ENCODE measurements around the gene NUDT16.
A peak's percentile ranks its signal among the peaks of the same experiment; 100 is the strongest.

The NUDT16 gene

GRCh38 chr3:131386429-131387165, 5.0 kb downstream of the NUDT16 start:
- peak; percentile 24 for DNase-seq
- peak; percentile 21 for ATAC-seq

DNA sequence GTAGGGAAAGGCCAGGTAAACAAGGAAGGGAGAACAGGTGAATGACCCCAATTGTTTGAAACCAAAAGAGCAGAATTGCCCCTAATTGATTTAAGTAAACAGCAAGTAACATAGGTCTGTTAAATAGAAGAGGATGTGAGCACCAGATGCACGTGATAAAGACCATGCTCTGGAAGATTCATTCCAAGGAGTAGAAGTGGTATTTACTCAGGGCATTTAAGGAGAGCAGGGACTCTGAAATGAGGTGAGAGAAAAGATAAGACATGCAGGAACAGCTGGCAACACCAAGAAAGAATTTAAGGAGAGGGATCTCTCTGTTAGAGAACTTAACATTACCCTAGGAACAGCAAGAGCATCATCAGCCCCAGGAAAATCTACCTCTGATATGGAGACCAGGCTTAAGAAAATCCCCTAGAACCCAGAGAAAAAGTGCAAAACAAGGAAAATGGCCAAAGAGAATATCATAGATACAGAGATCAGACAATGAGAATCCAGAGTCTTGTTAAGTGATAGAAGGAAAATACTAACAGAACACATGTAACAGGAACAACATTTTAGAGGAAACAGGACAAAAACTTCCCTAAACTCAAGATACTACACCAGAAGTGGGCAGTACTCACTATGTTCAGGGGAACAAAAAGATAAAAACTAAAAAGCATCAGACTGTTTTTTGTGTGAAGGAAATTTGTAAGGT, 6.4 kb downstream of the NUDT16 start:
- no peak for ATAC-seq
- DNase-seq, result no peak

- ATAC-seq (no peak), DNase-seq (no peak)
Measured at GRCh38 chr3:131388490-131388799, 6.9 kb downstream of the NUDT16 start.

DNA sequence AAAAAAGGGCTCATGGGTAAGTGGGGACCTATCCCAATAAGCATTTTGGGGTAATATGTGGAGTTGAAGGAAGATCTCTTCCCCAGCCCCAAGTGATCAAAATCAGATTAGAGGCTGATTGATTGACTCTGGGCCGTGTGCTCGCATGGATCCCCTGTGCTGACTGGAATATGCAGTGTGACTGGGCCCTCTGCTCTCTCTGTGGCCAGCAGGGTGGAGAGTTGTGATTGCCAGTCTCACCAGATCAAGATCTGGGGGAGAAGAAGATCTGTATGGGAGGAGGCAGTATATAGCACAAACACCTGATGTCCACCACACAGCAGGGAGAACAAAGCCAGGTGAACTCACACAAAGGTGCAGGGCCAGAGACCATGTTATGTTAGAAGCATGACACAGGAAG, 8.8 kb downstream of the NUDT16 start:
- no peak for ATAC-seq
- DNase-seq, result no peak

- no peak for ATAC-seq
- DNase-seq, result no peak
Measured at GRCh38 chr3:131393051-131393450, 11.5 kb downstream of the NUDT16 start.

GRCh38 chr3:131393868-131394267, 12.3 kb downstream of the NUDT16 start:
- no peak for DNase-seq
- ATAC-seq, result no peak

GRCh38 chr3:131394400-131394799, 12.8 kb downstream of the NUDT16 start:
- DNase-seq, result no peak
- no peak for ATAC-seq

DNA sequence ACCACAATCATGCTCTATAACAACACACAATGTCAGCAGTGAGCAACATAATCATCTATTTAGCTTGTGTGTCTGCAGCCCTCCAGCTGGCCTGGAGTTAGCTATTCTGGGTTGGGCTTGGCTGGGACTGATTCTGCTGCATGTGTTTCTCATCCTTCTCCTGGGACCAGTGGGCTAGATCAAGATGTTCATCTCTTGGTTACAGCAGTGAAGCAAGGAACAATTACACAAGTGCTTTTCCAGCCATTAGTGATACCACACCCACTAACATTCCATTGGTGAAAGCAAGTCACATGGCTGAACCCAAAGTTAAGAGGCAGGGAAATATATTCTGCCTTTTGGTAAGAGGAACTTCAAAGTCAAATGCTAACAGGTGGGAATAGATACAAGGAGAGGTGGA, 14.6 kb downstream of the NUDT16 start:
- ATAC-seq, result no peak
- DNase-seq, result no peak

DNA sequence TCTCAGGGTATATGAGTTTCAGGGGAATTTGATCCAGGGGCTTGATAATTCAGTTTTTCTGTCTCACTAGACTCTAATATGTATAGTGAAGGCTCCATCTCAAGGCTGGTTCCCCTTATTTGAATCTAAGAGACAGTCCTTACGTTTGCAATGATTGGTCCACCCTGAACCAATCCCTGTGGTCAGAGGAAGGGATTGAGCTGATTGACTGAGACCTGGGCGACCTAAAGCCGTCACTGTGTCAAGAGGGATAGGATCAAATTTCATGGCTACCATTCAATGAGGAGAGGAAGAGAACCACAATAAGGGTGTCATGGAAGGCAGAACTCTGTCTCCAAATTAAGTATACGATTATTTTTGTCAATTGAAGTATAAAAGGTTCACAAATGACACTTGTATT, 16.3 kb downstream of the NUDT16 start:
- ATAC-seq, result no peak
- DNase-seq, result no peak

GRCh38 chr3:131401978-131402377, 20.4 kb downstream of the NUDT16 start:
- ATAC-seq, result no peak
- no peak for DNase-seq

GRCh38 chr3:131402391-131403039, 20.9 kb downstream of the NUDT16 start:
- no peak for DNase-seq

DNA sequence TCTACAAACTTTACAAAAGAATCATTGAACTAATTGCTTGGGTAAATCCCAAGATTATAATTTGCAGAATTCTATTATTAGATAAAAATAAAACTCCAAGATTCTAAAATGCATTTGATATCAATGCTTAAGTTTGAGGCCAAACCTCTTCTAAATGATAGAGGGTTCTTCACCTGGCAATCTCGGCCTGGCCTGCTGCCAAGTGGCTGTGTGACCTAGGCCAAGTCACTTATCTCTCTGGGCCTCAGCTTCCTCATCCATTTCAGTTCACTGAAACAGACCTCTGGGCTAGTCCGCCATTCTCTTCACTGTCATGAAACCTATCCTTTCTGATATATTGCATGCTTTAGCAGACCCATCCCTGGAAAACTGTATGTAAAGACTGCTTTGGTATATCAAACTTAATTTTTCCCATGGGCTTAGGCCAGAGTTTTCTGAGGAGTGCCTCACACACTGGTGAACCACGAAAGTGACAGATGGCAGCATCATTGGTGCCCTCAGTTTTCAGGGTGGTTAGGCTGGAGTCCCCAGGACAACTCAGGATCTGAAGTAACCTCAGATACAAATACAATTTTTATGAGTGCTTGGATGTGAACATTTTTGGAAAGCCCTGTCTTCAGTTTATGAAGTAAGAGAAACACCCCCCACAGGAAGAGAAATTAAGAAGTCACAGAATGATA, 21.8 kb downstream of the NUDT16 start:
- ATAC-seq, result no peak
- DNase-seq, result no peak

More at GRCh38 chr3:131402391-131403039, 20.9 kb downstream of the NUDT16 start:
- ATAC-seq, result no peak

- DNase-seq, result no peak
- no peak for ATAC-seq
Measured at GRCh38 chr3:131405411-131405810, 23.8 kb downstream of the NUDT16 start.

DNA sequence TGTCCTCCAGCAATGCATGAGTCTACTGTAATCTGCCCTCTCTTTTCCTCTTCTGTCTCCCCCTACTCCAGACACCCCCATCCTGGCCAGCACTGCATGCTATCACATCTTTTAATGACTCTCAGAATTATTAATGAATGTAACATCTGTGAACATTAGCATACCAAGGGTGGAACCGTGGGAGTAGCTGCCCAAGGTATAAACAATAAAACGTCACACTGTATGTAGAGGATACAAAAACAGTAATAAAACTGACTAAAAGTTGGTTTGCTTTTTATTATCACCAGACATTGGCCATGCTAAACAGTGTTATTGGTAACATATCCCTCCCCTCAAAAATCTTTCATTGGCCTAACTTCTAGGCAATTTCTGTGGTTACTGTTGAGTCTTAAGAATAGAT, 24.7 kb downstream of the NUDT16 start:
- no peak for ATAC-seq
- no peak for DNase-seq

DNA sequence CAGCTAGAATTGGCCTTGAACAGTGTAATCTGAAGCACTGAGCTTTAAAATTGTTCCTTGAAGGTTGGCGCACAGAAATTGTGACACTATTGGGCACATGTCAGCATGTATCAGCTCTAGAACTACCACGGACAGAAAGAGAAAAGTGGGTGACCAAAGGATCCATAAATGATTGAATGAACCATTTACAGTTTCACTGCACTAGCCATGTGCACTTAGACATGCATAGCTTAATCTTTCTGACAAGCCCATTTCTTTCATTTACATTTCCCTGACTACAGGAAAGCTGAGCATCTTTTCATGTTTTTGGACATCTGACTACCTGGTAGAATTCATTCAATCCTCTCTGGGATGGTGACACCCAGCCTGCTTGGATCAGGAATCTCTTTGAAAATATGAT, 36.2 kb downstream of the NUDT16 start:
- DNase-seq (no peak), ATAC-seq (no peak)

DNA sequence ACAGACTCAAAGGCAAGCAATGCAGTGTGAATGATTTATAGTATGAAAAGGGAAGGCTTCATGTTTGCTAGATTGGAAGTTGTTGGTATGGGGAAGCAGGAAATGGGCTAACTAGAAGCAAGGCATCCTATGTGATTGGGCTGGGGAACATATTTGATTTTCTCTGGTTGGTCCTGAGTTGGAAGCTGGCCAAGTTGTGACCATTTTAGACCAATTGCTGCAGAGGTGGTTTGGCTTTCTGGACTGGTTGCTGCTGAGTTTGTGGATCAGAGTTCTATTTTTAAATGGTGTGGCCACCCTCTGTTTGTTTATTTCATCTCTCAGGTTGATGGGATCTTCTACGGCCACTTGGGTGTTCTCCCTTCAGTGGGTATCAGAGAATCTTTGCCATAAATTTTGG, 39.7 kb downstream of the NUDT16 start:
- no peak for ATAC-seq
- DNase-seq, result no peak

- no peak for ATAC-seq
- no peak for DNase-seq
Measured at GRCh38 chr3:131421957-131422498, 40.5 kb downstream of the NUDT16 start.

DNA sequence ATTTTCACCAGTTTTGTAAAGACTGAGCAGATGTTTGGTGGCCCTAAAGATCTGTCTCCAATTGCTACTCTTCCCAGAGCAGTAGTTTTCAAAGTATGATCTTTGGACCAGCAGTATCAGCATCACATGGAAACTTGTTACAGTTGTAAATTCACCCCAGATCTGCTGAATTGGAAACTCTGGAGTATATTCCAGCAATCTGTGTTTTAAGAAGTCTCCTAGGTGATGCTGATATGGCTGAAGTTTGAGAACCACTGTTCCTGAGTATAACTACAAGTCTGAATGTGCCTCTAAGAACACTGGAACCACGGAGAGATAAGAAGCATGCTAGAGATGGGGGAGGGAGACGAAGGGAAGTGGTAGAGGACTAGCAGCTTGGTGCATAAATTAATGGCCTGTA, 45.7 kb downstream of the NUDT16 start:
- DNase-seq (no peak), ATAC-seq (no peak)

GRCh38 chr3:131431754-131432153, 50.2 kb downstream of the NUDT16 start:
- DNase-seq (no peak), ATAC-seq (no peak)

DNA sequence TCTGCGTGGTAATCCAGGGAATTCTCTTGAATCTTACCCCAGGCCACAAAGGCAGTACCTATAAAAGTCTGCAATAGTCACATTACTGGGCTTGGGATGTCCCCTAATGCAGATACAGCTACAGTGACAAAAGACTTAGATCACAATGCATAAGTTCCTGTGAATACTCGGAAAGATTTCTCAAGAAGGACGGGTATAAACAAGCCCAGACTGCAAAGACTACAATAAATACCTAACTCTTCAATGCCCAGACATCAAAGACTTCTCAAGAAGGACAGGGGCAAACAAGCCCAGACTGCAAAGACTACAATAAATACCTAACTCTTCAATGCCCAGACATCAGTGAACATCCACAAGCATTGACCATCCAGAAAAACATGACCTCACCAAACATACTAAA, 50.9 kb downstream of the NUDT16 start:
- DNase-seq (no peak), ATAC-seq (no peak)

- DNase-seq (no peak), ATAC-seq (no peak)
Measured at GRCh38 chr3:131435000-131435399, 53.4 kb downstream of the NUDT16 start.

Measured in stimulated activated naive CD8-positive, alpha-beta T cell treated with anti-CD3 and anti-CD28 coated beads, Interleukin-15, Interleukin-2, amounts not matched to agents 100 U/mL and 50 U/mL, for 24 hours (primary cell).